Measurements from ENCODE around the gene CROCC2. TPM values are rescaled to one million over a fixed set of nuclear protein-coding genes. Genes with fewer than 3 reads are reported as not detected.

The CROCC2 gene
- total RNA-seq, 1 experiment from 2014 or later: not detected

DNA sequence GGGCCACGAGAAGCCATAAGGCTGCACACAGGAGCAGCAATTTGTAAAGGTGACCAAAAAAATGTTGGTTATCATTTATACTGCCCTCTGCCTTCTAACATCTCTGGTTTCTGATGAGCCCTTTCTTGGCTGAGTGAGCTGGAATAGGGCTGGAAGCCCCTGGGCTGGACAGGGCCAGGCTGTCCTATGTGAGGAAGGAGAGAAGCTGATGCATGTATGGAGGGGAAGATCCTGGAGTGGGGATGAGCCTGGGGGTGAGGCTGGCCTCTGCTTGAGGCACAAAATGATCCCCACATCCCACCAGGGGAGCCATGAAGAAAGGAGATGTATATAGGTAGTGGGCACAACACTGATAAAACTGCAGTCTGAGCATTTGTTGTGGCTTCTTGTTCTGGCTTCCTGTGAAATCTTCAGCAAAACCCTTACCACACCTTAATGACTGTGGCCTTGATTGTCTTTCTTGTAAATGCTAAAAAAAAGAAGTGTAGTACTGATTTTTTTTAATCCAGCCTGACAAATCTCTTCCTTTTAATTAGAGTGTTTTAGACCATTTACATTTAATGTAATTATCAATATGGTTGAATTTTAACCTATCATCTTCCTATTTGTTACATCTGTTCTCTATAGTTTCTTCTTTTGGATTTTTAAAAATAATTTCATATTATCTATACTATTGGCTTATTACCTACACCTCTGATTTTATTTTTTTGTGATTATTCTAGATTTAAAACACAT lies 97.9 kb downstream of the CROCC2 start:
- no peak for DNase-seq (ENCODE audit: low read depth, low spot score)
- in situ Hi-C loops (cut with HindIII; ENCODE audit: low pct_unique_long_range_greater_than_20kb, low sequenced_read_pairs): no loop called here

DNA sequence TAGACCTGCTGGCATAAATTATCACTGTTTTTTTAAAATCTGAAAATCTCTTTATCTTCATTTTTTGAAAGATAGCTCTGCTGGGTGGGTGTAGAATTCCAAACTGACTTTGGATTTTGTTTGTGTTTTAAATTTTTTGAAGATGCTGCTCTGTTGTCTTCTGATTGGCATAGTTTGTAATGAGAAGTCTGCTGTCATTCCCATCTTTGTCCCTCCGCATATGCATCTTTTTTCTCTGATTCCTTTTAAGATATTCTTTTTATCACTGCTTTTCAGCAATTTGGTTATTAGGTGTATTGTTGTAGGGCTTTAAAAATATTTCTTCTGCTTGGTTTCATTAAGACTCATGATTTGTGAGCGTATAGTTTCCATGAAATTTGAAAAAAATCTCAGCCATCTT lies 99.4 kb downstream of the CROCC2 start:
- DNase-seq (ENCODE audit: low read depth, low spot score): no peak
- in situ Hi-C loops (cut with HindIII; ENCODE audit: low pct_unique_long_range_greater_than_20kb, low sequenced_read_pairs): no loop called here

DNA sequence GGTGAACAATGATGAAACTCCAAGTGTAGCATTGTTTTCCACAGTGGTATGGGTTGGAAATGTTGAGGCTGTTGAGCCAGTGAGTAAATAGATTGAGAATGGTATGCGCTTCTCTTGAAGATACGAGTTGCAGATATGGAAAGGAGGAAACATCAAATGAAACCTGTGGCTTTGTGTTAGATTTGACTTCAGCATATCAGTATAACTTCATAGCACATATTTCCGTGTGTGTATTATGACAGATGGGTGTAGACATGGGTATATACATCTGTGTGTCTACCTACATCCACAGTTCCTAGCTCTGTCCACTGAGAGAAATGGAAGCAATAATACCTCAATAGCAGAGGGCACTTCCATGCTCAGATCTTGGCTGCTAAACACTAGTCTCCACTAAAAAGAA lies 100.3 kb downstream of the CROCC2 start:
- in situ Hi-C loops (cut with HindIII; ENCODE audit: low pct_unique_long_range_greater_than_20kb, low sequenced_read_pairs): no loop called here
- DNase-seq (ENCODE audit: low read depth, low spot score): no peak

DNA sequence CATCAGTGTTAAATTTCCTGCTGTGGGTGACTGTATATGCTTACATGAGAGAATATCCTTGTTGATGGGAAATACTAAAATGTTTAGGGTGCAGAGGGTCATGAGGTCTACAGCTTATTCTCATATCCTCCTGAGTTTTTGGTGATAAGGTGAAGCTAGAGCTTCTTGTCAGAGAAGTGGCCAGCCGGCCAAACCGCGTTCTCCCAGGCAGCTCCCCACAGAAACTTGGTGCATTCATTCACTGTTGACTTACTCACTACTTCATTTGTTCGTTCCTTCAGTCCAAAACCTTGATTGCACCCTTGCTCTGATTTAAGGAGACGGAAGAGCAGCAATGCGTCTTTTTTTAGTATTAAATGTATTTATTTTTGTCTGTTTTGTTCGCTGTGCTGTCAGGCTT lies 101.0 kb downstream of the CROCC2 start:
- in situ Hi-C loops (cut with HindIII; ENCODE audit: low pct_unique_long_range_greater_than_20kb, low sequenced_read_pairs): no loop called here
- DNase-seq (ENCODE audit: low read depth, low spot score): no peak

DNA sequence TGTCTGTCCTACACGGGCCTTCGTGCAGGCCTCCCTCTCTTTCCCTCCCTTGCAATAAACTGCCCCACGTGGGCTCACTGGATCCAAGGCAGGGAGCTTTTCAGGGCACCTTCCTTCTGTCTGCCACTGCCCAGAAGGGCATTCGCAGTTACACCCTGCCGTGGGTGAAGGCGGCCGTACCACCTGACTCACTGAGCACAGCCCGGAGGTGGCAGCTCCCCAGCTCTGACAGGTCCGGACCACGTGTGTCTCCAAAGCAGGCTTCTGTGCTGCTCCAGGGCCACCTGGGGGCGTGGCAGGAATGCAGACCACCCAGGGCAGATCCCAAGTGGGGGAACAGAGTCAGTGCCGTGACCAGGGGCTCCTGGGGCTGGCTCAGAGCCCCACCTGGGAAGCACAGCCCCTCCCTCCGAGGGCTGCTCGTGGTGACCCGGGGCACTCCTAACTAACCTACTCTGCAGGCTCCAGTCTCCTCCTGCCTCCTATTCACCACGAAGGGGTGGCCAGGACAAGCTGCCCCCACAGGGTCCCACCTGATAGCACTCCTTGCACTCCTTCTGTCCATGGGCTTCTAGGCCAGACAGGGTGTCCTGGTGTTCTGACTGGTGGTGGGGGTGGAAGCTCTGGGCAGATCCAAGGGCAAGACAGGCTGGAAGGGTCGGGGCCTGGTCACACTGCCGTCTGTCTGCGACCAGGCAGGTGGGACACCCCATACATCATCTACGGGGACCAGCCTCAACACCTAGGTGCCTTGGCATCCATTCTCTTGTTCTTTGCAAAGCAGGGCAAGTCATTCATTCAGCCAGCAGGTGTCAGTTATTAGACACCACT lies 102.0 kb downstream of the CROCC2 start:
- in situ Hi-C loops (cut with HindIII; ENCODE audit: low pct_unique_long_range_greater_than_20kb, low sequenced_read_pairs): no loop called here
- no peak for DNase-seq (ENCODE audit: low read depth, low spot score)

DNA sequence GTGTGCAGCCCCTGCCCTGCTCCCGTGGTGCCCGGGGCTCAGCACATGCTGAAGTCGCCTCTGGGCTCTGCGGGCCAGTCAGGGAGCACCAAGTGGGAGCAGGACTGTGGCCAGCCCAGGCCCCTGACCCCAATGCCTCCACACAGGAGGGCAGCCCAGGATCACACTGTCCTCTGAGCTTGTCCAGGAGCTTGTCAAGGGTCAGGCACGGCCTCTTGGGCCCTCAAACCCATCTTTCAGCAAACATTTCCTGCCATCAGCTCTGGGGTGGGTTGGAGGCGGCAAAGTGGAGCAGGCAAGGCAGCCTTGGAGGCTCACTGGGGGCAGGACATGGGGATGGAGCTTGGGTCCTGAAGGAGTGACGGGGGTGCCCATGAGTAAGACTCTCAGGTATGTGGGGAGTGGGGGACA lies 102.6 kb downstream of the CROCC2 start:
- in situ Hi-C loops (cut with HindIII; ENCODE audit: low pct_unique_long_range_greater_than_20kb, low sequenced_read_pairs): no loop called here
- DNase-seq (ENCODE audit: low read depth, low spot score): no peak

DNA sequence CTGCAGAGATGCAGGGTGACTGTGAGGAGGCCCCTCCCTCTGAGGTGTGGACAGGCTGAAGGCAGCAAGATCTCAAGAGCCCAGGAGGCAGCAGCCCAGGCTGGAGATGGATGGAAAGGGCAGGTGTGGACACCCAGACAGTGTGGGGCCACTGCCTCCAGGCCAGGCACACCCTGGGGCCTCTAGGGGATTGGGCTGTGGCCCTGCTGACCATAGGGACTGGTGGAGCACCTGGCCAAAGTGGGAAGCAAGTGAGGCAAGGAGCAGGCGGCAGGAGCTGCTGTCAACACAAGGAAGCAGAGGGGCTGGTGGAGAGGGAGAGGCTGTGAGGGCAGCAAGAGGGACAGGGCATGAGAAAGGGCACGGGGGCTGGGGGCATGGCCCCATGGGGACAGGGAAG lies 103.1 kb downstream of the CROCC2 start:
- in situ Hi-C loops (cut with HindIII; ENCODE audit: low pct_unique_long_range_greater_than_20kb, low sequenced_read_pairs): no loop called here
- no peak for DNase-seq (ENCODE audit: low read depth, low spot score)

DNA sequence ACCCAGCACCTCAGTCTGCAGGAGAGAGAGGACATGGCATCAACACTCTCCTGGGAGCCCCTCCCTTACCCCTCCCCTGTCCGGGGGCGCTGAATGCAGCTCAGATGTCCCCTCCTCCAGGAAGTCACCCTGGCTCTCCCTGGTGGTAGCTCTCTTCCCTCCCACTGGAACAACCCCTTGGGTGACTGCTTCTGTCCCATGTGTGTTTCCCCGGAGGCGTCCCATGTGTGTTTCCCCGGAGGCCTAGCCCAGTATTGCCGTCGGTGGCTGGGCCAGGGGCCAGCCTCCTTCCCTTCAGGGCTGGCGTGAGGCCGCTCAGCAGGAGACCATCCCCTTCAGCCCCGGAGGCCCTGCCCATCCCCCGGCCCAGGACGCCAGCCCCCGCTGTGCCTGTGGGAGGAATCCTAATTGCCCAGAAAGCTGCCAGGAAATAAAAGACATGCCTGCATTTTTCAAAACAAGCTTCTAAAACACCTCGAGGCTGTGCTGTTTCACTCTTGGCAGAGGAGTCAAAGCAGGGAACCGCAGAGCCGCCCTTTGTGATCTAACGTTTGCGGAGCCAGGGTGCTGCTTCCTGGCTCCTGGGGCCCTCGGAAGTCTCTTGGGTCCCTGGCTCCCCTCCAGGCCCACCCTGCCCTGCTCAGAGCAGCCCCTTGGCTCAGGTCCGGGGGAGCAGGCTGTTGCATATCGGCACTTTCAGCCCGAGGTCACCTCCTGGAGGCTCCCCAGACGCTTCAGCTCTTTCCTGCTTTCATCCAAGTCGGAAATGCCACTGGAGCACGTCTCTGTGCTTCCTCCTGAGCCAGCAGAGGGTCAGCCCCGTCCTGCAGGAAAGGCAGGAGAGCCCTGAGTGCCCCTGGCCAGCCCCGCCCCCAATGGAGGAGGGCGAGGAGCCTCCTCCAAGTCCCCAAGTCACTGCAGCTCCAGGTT lies 103.7 kb downstream of the CROCC2 start:
- in situ Hi-C loops (cut with HindIII; ENCODE audit: low pct_unique_long_range_greater_than_20kb, low sequenced_read_pairs): no loop called here

DNA sequence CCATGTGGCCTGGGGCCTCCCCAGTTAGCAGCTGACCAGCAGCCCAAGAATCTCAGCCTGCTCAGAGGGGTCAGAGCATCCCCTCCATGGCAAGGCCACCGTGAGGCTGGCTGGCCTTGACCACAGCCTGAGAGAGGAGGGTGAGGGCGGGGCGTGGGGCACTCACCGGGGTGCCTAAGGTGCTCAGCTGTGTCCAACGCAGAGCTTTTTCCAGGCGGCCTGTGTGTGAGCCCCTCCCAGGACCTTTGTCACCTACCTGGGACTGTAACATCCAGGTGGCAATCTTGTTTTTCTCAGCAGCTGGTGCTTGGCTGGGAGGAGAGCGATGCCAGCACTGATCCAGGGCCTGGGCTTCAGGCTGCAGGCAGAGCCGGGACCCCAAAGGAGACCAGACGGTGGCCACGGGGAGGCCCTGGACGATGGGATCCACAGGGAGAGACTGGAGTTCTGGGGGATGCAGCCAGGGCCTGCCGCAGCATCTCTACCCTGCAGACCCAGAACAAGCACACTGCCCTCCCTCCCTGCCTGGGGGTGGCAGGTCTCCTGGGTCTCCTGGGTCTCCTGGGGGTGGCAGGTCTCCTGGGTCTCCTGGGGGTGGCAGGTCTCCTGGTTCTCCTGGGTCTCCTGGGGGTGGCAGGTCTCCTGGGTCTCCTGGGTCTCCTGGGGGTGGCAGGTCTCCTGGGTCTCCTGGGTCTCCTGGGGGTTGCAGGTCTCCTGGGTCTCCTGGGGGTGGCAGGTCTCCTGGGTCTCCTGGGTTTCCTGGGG lies 104.6 kb downstream of the CROCC2 start:
- in situ Hi-C loops (cut with HindIII; ENCODE audit: low pct_unique_long_range_greater_than_20kb, low sequenced_read_pairs): no loop called here
- no peak for DNase-seq (ENCODE audit: low read depth, low spot score)

More for the DNA sequence above, 103.7 kb downstream of the CROCC2 start:
- no peak for DNase-seq (ENCODE audit: low read depth, low spot score)

DNA sequence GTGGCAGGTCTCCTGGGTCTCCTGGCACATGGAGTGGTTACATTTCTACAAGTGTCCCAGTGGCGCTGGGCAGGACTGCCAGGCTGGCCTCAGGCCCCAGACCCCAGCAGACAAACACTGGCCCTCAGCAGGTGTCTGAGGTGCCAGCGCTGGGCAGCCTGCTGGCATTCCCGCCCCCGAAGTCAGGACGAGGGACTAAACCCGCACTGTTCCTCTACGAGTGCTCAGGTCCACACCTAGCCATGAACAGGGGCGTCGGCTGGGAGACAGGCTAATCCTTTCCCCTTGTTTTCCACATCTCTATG lies 105.1 kb downstream of the CROCC2 start:
- no peak for DNase-seq (ENCODE audit: low read depth, low spot score)
- in situ Hi-C loops (cut with HindIII; ENCODE audit: low pct_unique_long_range_greater_than_20kb, low sequenced_read_pairs): no loop called here

DNA sequence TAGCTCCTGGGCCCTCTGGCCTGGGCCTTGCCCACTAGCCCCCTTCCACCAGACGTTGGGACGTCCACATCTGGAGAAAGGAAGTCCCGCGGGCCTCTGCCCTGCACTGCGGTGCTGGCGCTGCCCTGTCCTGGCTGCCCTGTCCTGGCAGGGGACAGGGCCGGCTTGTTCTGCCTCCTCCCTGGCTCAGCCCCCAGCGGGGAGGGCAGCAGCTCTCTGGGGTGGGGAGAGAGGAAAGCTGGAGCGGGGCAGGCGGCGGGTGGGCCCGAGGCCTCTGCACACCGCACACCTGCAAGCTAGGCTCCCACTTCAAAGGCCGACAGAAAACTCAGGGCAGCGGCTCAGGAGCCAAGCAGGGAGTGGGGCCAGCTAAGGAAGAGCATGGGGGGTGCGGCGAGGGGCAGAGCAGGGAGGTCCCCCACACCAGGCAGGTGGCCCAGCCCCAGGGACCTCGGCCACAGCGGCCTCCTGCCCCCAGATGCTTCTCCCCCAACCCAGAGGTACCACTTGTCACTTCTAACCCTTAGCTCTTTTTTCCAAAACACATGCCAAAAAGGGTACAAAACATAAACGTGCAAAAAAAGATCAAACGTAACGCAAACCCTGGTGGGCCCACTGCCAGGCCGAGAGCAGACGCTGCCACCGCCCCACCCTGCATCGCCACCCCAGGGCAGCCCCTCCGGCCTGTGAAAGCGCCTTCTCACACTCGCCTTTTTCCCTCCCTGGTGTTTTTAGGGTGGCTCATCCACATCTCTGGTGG lies 105.8 kb downstream of the CROCC2 start:
- in situ Hi-C loops (cut with HindIII; ENCODE audit: low pct_unique_long_range_greater_than_20kb, low sequenced_read_pairs): no loop called here
- no peak for DNase-seq (ENCODE audit: low read depth, low spot score)

DNA sequence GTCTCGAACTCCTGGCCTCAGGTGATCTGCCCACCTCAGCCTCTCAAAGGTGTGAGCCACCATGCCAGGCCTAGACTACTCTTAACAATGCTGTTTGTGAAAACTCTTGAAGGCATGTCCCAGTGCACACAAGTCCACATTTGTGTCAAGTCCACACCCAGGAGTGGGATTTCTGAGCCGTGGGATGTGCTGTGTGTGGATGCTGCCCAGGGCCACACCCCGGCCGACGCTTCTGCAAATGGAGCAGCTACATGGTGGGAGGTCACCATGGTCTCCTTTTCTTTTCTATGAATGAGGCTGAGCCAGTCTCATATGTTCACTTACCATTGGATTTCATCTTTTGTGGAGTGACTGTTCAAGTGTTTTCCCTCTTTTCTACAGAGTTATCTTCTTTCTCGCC lies 108.1 kb downstream of the CROCC2 start:
- in situ Hi-C loops (cut with HindIII; ENCODE audit: low pct_unique_long_range_greater_than_20kb, low sequenced_read_pairs): no loop called here

DNA sequence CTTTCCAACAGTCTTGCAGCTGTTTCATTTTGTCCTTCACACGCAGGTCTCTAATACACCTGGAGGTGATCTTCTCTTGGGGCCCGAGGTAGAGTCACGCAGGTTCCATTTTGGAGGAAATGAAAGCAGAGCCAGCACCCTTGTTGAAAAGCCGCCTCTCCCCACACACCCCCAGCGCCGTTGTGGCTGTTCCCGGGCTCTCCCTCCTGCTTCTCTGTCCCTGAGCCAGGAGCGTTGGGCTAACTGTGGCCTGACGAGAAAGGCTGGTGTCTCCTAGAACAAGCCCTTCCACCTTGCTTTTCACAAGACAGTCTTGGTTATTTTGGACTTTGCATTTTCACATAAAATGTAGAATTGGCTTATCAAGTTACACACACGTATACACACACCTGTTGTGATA lies 108.6 kb downstream of the CROCC2 start:
- in situ Hi-C loops (cut with HindIII; ENCODE audit: low pct_unique_long_range_greater_than_20kb, low sequenced_read_pairs): no loop called here

More for the DNA sequence above, 108.1 kb downstream of the CROCC2 start:
- no peak for DNase-seq (ENCODE audit: low read depth, low spot score)

DNA sequence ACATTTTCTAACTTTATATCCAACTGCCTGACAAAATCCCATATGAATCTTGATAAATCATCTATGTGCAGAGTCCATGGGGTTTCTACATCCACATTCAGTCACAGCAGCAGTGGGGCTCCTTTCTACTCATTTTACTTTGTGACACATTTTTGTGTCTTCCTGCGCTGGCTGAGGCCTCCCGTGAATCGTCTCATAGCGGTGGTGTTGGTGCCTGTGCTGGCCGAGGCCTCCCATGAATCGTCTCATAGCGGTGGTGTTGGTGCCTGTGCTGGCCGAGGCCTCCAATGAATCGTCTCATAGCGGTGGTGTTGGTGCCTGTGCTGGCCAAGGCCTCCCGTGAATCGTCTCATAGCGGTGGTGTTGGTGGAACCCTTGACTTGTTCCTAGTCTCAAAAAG lies 109.3 kb downstream of the CROCC2 start:
- no peak for DNase-seq (ENCODE audit: low read depth, low spot score)
- in situ Hi-C loops (cut with HindIII; ENCODE audit: low pct_unique_long_range_greater_than_20kb, low sequenced_read_pairs): no loop called here

More for the DNA sequence above, 108.6 kb downstream of the CROCC2 start:
- no peak for DNase-seq (ENCODE audit: low read depth, low spot score)

DNA sequence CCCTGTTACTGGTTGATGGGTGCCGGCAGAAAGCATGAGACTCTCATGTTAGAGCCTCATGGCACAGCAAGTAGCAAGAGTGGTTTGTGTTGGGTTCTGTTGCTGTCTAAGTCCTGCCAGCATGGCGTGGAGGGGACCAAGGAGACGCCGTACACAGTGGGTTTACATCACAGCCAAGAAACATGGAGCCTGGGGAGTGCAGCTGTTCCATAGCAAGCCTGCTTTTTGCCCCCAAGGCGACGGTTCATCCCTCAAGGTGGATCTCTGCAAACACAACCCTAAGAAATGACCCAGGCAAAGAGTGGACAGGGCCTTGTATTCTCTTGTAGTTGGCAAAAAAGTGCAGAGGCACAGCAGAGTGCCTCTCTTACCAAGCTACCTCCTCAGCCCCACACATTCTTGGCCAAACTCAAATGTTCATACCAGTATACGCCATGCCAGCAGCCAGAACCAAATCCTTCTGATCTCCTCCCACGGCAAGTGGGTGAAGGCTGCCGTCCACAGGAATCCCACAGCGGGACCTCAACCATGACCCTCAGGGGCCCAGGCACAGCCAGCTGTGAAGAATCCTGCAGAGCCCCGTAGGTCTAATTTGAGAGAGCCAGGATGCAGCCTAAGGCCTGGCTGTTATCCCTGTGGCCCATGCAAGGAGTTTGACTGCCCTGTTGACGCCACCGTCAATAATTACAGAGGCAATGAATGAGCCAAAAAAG lies 111.2 kb downstream of the CROCC2 start:
- no peak for DNase-seq (ENCODE audit: low read depth, low spot score)
- in situ Hi-C loops (cut with HindIII; ENCODE audit: low pct_unique_long_range_greater_than_20kb, low sequenced_read_pairs): no loop called here

All from SK-MEL-5 (cell line).